T-cell (primary cell): ENCODE data around the gene SAMD14. TPM values are rescaled to one million over a fixed set of nuclear protein-coding genes. Genes with fewer than 3 reads are reported as not detected.

ENCODE experiments used
- ATAC-seq, 4 experiments: fragments of 200-7000 bp in 3 of 4; fragments of 150-1000 bp in 1 of 4; cut with Tn5 transposase; replicated peaks in 1 of 4; 1 replicate in 3 of 4; 2 replicates in 1 of 4; pipeline ENCODE4 v1.10.0; 2021; ENCODE audit warnings: moderate library complexity in 3 of 4, mild to moderate bottlenecking in 2 of 4, moderate number of reproducible peaks in 1 of 4
- CTCF ChIA-PET, 2 donors: fragments of 300-600 bp; sonication (Branson Sonifier 250); formaldehyde crosslinking; loops; one replicate each; lab custom pipeline; 2022; ENCODE audit warnings: antibody characterized with exemption in 2 of 2; lab: Charles Lee
- POLR2A ChIA-PET, 2 donors: fragments of 300-600 bp; sonication (Branson Sonifier 250); formaldehyde crosslinking; loops; one replicate each; lab custom pipeline; 2022; ENCODE audit warnings: antibody characterized with exemption in 2 of 2; lab: Charles Lee
- DNase-seq, 35 experiments: peaks; one replicate each; pipeline versions ENCODE4 v3.0.0 to v3.0.0-alpha.2; 2013 to 2023
- H3K27ac ChIP-seq: one replicate; pipeline ENCODE4 v1.5.1; 2013; ENCODE audit warnings: low read length
- H3K27me3 ChIP-seq, 2 experiments: replicated peaks in 1 of 2; 1 replicate in 1 of 2; 2 replicates in 1 of 2; pipeline versions ENCODE4 v1.6.1 to v1.7.0; 2013; ENCODE audit warnings: low read length in 1 of 2, mixed read lengths in 1 of 2; ENCODE audit not compliant: control insufficient read depth in 2 of 2, insufficient read depth in 2 of 2; ENCODE audit errors: extremely low read depth in 1 of 2
- H3K36me3 ChIP-seq, 2 donors: 1 replicate in 1 of 2; 2 replicates in 1 of 2; pipeline versions ENCODE4 v1.6.1 to v1.7.0; 2013; ENCODE audit warnings: low read length in 1 of 2; ENCODE audit not compliant: control insufficient read depth in 2 of 2, insufficient read depth in 1 of 2; ENCODE audit errors: extremely low read depth in 1 of 2
- H3K4me1 ChIP-seq, 2 experiments: 1 replicate in 1 of 2; 2 replicates in 1 of 2; pipeline versions ENCODE4 v1.6.1 to v1.7.0; 2013; ENCODE audit warnings: low read length in 2 of 2, mixed read lengths in 1 of 2; ENCODE audit not compliant: insufficient read depth in 2 of 2, control insufficient read depth in 1 of 2; ENCODE audit errors: extremely low read depth in 1 of 2
- H3K4me3 ChIP-seq, 2 donors: 1 replicate in 1 of 2; 2 replicates in 1 of 2; pipeline versions ENCODE4 v1.5.1 to v1.7.0; 2013; ENCODE audit warnings: mild to moderate bottlenecking in 2 of 2, low read length in 1 of 2, moderate library complexity in 1 of 2; ENCODE audit not compliant: control insufficient read depth in 1 of 2; ENCODE audit errors: extremely low read depth in 1 of 2
- H3K9me3 ChIP-seq: 2 replicates; pipeline ENCODE4 v1.7.0; 2013
- H3K27ac Mint-ChIP-seq, 2 donors: one replicate each; pipeline ENCODE4 v1.8.0; 2020 to 2021; ENCODE audit warnings: mild to moderate bottlenecking in 2 of 2, mixed read lengths in 2 of 2
- H3K27me3 Mint-ChIP-seq, 2 donors: one replicate each; pipeline ENCODE4 v1.8.0; 2021 to 2022; ENCODE audit warnings: mixed read lengths in 2 of 2
- H3K36me3 Mint-ChIP-seq: one replicate; pipeline ENCODE4 v1.8.0; 2021; ENCODE audit warnings: mixed read lengths
- H3K4me1 Mint-ChIP-seq, 3 donors: one replicate each; pipeline ENCODE4 v1.8.0; 2020 to 2022; ENCODE audit warnings: mixed read lengths in 3 of 3, mild to moderate bottlenecking in 1 of 3
- H3K4me3 Mint-ChIP-seq, 3 donors: one replicate each; pipeline ENCODE4 v1.8.0; 2020 to 2022; ENCODE audit warnings: mild to moderate bottlenecking in 3 of 3, mixed read lengths in 3 of 3, moderate library complexity in 3 of 3
- H3K9me3 Mint-ChIP-seq, 3 donors: one replicate each; pipeline ENCODE4 v1.8.0; 2020 to 2022; ENCODE audit warnings: mixed read lengths in 3 of 3
- WGBS: methylation state at CpG from one replicate; pipeline ENCODE4 v1.1.5; 2013; ENCODE audit warnings: missing lambda C conversion rate; ENCODE audit not compliant: insufficient coverage; 5-methylcytosine and 5-hydroxymethylcytosine counted together
- total RNA-seq, 35 experiments: library from RNA in 6 of 35; stranded (reverse) in 6 of 35; fragments of 120-200 nt in 1 of 35; gene quantifications; one replicate each; pipeline versions ENCODE4 v1.2.1 to v1.2.4 and lab custom pipeline; 2013 to 2026

SAMD14 gene
- total RNA-seq, 5 donors from 2014 or later (not counting 1 experiment from before 2014, with no cell fraction given): 0.23 to 0.70 (median 0.35) TPM

DNA sequence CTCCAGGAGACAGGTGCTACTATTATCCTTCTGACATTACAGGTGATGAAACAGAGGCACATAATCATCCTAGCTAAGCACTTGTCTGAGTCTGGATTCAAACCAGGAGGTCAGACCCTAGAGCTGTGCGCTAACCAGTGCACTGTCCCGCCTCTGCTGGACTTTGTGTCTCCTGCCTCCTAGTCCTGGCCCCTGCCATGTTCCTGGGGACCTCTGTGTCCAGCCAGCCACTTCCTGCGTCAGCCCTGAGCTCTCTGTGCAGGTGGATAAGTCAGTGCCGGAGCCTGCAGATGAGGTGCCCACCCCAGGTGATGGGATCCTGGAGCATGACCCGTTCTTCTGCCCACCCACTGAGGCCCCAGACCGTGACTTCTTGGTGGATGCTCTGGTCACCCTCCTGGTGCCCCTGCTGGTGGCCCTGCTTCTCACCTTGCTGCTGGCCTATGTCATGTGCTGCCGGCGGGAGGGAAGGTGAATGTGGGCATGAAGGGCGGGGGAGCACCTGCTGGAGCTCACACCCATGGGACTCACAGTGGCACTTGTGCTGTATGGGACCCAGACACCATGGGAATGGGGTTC, 40.0 kb upstream of the SAMD14 start:
- Mint-ChIP-seq H3K4me1 (peaks cover 12 to 14% (median 13%) of the 10 kb centered on the region in 3 donors), H3K27ac (peak overlapping the region in 1 of 2 donors; percentile 11), H3K36me3 (no peaks in the 10 kb centered on the region), H3K4me3 (no peak overlapping the region), H3K9me3 (no peaks in the 10 kb centered on the region), H3K27me3 (no peaks in the 10 kb centered on the region)
- ChIA-PET CTCF (interaction anchor here (0.6 to 1.8 kb wide), 12 partner anchors 8 to 229 kb away, joined by 3 to 13 read pairs (median 4); partner anchors contain the start of genes COL1A1 (in 1 of the 2), LRRC59 (in 1 of the 2) and SAMD14 (in 1 of the 2)), POLR2A (no interaction called here)
- ATAC-seq (no peak), DNase-seq (no peak)
- Histone ChIP-seq H3K36me3 (no peaks in the 10 kb centered on the region), H3K27ac (no peak overlapping the region), H3K27me3 (peaks cover 0 to 24% of the 10 kb centered on the region in 2 experiments), H3K4me3 (no peak overlapping the region), H3K4me1 (peaks cover 0 to 18% of the 10 kb centered on the region in 2 experiments), H3K9me3 (no peaks in the 10 kb centered on the region)
- 90% methylated on average over 9 of the region's 9 CpGs for WGBS

DNA sequence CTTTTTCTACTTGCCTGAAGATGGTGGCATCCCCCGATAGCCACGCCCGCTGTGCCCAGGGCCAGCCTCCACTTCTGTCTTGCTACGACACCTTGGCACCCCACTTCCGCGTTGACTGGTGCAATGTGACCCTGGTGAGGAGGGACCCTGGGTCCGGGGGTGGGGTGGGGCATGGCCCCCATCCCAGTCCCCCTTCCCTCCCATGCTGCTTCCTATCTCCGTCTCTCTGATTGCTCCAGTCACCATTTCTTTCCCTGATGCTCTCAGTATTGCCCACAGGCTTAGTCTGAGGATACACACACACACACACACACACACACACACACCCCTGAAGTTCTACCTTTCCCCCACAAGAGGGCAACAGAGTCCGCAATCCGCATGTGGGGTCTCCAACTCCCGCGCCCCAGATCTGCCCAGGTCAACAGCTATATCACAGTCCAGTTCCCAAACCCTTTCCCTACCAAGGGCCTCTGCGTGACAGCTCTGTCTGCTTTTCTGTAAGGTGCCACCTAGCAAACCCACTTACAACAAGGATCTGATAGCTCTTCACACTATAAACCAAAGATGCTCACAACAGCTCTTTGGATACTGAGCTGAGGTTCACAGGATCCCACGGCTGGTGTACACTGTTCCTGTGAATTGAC, 39.3 kb upstream of the SAMD14 start:
- Histone ChIP-seq H3K4me3 (peak overlapping the region in 1 of 2 donors; percentile 40), H3K27ac (peak overlapping the region; percentile 56), H3K4me1 (peaks cover 0 to 18% of the 10 kb centered on the region in 2 experiments), H3K9me3 (no peaks in the 10 kb centered on the region), H3K27me3 (peaks cover 0 to 24% of the 10 kb centered on the region in 2 experiments), H3K36me3 (no peaks in the 10 kb centered on the region)
- ChIA-PET CTCF (interaction anchor here (0.6 to 1.8 kb wide), 16 partner anchors 8 to 228 kb away, joined by 3 to 13 read pairs (median 4); partner anchors contain the start of genes COL1A1 (in 1 of the 2), LRRC59 (in 1 of the 2) and SAMD14 (in 1 of the 2)), POLR2A (no interaction called here)
- no peaks in the 10 kb centered on the region for H3K36me3 Mint-ChIP-seq
- peak overlapping the region; percentile 73 to 88 for H3K27ac Mint-ChIP-seq
- H3K4me1 Mint-ChIP-seq: peaks cover 12 to 14% (median 13%) of the 10 kb centered on the region in 3 donors
- no peaks in the 10 kb centered on the region for H3K9me3 Mint-ChIP-seq
- WGBS: 28% methylated on average over 11 of the region's 14 CpGs
- peak; percentile 41 to 76 (median 65) for DNase-seq
- H3K27me3 Mint-ChIP-seq: no peaks in the 10 kb centered on the region
- H3K4me3 Mint-ChIP-seq: peak overlapping the region; percentile 54 to 70 (median 56)
- peak; percentile 79 to 89 (median 84) for ATAC-seq

DNA sequence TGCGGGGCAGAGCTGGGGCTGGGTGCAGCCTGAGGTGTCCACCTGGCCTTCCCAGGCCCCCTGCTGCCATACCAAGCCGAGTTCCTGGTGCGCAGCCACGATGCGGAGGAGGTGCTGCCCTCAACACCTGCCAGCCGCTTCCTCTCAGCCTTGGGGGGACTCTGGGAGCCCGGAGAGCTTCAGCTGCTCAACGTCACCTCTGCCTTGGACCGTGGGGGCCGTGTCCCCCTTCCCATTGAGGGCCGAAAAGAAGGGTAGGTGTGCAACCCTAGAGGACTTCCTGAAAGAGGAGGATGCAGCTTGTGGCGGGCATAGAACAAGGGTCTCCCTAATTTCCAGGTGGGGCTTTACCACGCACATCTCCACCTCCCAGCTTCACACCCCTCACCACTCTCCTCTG, 38.4 kb upstream of the SAMD14 start:
- H3K9me3 Mint-ChIP-seq: no peaks in the 10 kb centered on the region
- ChIA-PET CTCF (interaction anchor here in 1 of 2 donors (0.5 to 1.2 kb wide), 2 partner anchors 76 to 124 kb away, joined by 5 to 6 read pairs; no protein-coding TSS in a partner anchor), POLR2A (interaction anchor here in 1 of 2 donors (0.5 kb wide), 1 partner anchor 36 kb away, joined by 3 read pairs; no protein-coding TSS in a partner anchor)
- peaks cover 13 to 17% (median 16%) of the 10 kb centered on the region in 3 donors for H3K4me1 Mint-ChIP-seq
- ATAC-seq (no peak), DNase-seq (no peak)
- 72% methylated on average over 5 of the region's 13 CpGs for WGBS
- H3K4me3 Mint-ChIP-seq: peak overlapping the region in 1 of 3 donors; percentile 70
- Histone ChIP-seq H3K27ac (no peak overlapping the region), H3K4me1 (peaks cover 0 to 18% of the 10 kb centered on the region in 2 experiments), H3K9me3 (no peaks in the 10 kb centered on the region), H3K36me3 (no peaks in the 10 kb centered on the region), H3K4me3 (peak overlapping the region in 1 of 2 donors; percentile 40), H3K27me3 (peaks cover 0 to 21% of the 10 kb centered on the region in 2 experiments)
- no peaks in the 10 kb centered on the region for H3K27me3 Mint-ChIP-seq
- H3K36me3 Mint-ChIP-seq: no peaks in the 10 kb centered on the region
- peak overlapping the region in 1 of 2 donors; percentile 73 for H3K27ac Mint-ChIP-seq

- Mint-ChIP-seq H3K27ac (no peak overlapping the region), H3K4me1 (peaks cover 16 to 24% (median 22%) of the 10 kb centered on the region in 3 donors), H3K36me3 (no peaks in the 10 kb centered on the region), H3K27me3 (no peaks in the 10 kb centered on the region), H3K9me3 (no peaks in the 10 kb centered on the region), H3K4me3 (no peak overlapping the region)
- ATAC-seq (no peak), DNase-seq (no peak)
- H3K27me3 ChIP-seq: peaks cover 0 to 21% of the 10 kb centered on the region in 2 experiments
- no peaks in the 10 kb centered on the region for H3K36me3 ChIP-seq
- peaks cover 7 to 18% of the 10 kb centered on the region in 2 experiments for H3K4me1 ChIP-seq
- WGBS: 92% methylated on average over 11 of the region's 19 CpGs
- H3K4me3 ChIP-seq: no peak overlapping the region
- H3K27ac ChIP-seq: no peak overlapping the region
- H3K9me3 ChIP-seq: no peaks in the 10 kb centered on the region
- ChIA-PET CTCF (no interaction called here), POLR2A (interaction anchor here in 1 of 2 donors (0.6 kb wide), 1 partner anchor 825 kb away, joined by 3 read pairs; no protein-coding TSS in a partner anchor)
Observed at GRCh38 chr17:50167371-50167770, 37.4 kb upstream of the SAMD14 start.

DNA sequence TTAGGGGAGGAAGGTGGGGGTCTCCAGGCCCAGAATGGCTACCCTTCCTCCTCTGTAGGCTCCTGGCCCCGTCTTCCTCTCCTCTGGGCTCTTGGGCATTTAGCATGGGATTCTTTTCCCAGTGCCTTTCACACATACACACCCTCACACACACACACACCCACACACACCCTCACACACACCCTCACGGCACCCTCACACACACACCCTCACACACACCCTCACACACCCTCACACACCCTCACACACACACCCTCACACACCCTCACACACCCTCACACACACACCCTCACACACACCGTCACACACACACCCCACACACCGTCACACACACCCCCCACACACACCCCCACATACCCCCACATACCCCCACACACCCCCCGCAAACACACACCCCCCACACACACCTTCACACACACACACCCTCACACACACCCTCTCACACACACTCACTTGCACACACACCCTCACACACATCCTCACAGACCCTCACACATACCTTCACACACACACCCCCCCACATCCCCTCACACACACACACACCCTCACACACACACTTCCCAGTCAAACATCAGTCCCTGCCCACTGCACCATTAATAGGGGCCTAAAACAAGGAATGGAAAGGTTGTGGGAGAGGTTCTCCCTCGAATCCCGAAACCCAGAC, 36.7 kb upstream of the SAMD14 start:
- Mint-ChIP-seq H3K4me1 (peaks cover 23 to 31% (median 29%) of the 10 kb centered on the region in 3 donors), H3K4me3 (no peak overlapping the region), H3K9me3 (no peaks in the 10 kb centered on the region), H3K36me3 (no peaks in the 10 kb centered on the region), H3K27ac (no peak overlapping the region), H3K27me3 (no peaks in the 10 kb centered on the region)
- H3K4me1 ChIP-seq: peaks cover 13 to 26% of the 10 kb centered on the region in 2 experiments
- no peak overlapping the region for H3K4me3 ChIP-seq
- no peak for ATAC-seq
- WGBS: 70% methylated on average over 2 of the region's 7 CpGs
- DNase-seq: no peak
- no peaks in the 10 kb centered on the region for H3K36me3 ChIP-seq
- CTCF ChIA-PET: interaction anchor here in 1 of 2 donors (1.5 kb wide), 1 partner anchor 26 kb away, joined by 3 read pairs; no protein-coding TSS in a partner anchor
- no peaks in the 10 kb centered on the region for H3K9me3 ChIP-seq
- POLR2A ChIA-PET: interaction anchor here in 1 of 2 donors (0.7 kb wide), 1 partner anchor 33 kb away, joined by 3 read pairs; no protein-coding TSS in a partner anchor
- peaks cover 0 to 21% of the 10 kb centered on the region in 2 experiments for H3K27me3 ChIP-seq
- no peak overlapping the region for H3K27ac ChIP-seq
